NCI-H2171 (cell line): ENCODE measurements around the gene CRABP2.
A peak's percentile ranks its signal among the peaks of the same experiment; 100 is the strongest.

ENCODE experiments used
- DNase-seq: peaks from one replicate; lab custom pipeline; 2025; lab: John Stamatoyannopoulos, UW

The CRABP2 gene

DNA sequence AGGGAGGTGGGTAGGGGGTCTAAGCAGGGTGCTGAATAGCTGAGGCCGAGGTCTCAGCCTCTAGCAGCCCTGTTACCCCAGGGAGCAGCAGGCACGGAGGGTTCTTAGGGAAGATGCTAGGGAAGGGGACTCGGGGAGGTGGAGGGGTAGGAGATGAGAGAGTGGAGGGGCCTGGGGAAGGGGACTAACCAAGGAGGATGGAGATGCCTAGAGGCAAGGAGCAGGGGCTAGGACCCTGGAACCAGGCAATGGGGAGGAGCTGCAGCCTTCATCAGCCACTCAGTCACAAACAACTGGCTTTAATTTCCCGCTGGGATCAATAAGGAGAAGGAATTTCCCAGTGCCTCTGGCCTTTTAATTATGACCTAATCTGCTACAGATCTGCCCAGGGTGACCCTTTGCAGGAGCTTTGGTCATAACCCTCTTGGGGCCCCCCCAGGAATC is 2.9 kb upstream of the CRABP2 start:
- DNase-seq, result no peak

DNA sequence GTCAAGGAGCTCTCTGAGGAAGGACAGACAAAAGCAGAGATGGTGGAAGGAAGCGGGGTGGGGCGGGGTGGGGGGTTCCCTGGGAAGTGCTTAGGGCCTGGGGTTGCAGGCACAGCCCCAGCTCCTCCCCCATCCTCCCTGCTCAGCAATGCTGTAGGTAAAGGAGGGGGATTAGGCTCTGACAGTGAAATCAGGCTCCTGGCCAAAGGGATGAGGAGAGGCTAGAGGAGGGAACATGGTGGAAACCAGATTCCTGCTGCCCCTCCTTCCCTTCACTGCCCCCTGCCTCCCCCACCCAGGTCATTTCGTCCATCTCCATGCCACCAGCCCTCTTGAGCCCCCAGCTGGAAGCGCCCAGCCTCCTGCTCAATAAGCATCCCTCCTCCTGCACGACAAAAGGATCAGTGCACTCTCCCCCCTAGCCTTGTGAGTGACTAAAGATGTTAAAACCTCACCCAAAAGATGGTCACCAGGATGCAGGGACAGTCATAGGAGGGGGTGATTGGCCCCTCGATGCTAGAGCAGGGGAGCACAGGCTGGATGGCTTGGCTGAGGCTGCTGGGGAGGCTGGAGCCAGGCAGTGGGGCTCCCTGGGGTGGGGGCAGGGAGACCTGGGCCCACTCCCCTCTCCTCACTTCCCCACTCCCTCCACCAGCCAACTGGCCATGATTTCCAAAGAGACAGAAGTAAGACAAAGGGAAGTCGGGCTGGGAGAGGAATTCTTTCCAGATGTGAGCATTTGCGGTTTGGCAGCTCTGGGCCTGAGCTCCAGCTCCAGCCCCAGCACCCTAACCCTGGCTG is 2.2 kb upstream of the CRABP2 start:
- no peak for DNase-seq

DNA sequence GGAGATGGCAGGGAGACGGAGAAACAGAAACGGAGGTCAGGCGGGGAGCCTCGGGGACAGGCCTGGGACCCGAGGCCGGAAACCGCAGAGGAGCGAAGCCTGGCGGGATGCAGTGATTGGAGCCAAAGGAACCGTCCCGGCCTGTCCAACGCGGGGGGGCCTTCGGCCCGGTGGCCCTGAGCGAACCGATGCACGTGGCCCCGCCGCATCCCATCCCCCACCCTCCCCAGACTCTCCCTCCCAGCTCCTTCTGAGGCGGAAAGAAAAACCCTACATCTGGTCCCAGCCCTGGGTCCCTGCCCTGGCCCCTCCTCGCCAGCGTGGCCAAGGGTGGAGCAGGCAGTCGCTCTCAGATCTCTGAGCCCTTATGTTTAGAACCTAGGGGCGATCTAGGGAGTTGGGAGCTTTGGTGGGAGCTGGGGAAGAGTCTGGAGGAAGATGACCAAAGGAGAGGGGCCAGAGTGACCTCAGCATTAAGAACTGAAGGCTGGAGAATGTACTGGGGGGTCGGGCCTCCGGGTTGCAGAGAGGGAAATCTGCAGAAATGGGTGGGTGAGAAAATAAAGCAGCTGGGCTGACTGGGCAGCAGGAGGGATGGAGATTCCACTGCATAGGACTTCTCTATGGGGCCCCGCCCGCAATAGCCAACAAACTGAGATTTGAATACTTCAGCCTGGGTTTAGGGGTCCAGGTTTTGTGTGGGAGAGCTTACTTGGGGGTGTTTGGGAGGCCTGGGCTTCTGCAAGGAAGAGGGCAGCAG is 1.5 kb upstream of the CRABP2 start:
- peak; percentile 38 for DNase-seq

DNA sequence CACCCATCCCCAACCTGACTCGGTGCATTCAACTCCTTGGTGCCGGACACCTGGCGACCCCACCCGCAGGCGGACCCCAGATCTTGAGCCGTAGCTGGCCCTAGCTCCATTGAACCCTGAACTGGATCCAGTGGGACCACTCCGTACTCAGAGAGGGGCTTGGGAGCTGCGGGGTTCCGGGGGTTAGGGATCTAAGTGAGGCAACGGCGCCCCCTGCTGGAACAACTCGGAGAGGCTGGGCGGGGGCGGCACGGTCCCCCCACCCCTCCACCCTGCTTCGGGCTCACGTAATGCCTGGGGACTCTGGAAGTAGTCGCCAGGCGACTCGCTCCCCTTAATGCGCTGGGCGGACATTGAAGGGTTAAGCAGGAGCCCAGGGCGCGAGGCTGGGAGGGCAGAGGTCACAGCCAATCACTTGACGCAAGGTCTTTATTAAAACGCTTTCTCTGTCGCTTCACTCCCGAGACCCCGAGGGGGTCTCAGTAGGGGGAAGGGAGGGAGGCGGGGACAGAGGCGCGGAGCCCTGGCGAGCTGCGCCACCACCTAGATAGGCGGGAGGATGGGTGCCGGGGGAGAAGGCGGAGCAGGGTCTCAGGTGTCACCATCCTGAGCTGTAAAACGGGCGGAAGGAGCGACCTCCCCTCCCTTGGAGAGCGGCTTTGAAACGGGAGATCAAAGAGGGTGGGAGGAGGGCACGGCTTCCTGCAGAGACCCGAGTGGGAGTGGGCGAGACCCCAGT is 704 bp upstream of the CRABP2 start:
- DNase-seq, result peak; percentile 80

DNA sequence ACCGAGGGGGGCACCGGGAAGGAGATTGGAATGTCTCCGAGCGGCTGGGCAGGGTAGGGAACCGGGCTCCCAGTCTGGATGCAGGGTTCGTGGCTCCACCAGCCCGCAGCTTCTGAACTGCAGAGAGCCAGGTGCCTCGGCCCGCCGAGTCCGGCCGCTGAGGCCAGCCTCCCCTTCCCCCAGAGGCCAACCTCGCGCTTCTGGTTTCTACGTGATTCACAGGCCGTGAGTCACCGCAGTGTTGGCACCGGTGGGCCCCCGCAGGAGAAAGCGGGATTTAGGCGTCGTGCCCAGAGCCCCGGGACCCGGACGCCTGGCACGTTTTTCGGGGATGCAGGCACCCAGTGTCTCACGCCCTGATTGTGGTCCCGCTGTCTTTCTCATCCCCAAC is 458 bp downstream of the CRABP2 start:
- DNase-seq, result no peak

DNA sequence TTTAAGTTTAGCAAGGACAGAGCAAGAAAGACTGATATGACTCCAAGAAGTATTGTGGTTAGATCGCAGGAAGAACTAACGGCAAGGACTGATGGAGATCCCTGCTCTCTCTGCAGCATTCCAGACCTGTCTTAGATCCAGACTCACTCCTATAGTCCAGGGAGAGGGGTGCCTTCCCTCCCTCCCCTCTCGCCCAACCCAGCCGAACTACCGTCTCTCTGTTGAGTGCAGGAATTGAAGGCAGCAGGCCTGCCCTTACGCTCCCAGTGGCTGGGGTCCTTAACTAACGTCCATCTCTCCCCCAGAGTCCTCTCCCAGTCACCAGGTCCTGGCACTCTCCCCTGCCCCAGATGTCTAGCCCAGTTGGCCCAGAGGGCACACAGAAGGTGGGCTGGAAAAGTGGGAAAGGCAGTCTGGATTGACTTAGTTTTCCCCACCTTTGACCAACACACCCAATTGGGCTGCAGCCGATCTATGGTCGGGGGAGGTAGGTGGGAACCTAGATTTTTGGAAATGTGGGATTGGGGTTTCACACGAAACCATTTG is 1.1 kb downstream of the CRABP2 start:
- DNase-seq, result no peak

DNA sequence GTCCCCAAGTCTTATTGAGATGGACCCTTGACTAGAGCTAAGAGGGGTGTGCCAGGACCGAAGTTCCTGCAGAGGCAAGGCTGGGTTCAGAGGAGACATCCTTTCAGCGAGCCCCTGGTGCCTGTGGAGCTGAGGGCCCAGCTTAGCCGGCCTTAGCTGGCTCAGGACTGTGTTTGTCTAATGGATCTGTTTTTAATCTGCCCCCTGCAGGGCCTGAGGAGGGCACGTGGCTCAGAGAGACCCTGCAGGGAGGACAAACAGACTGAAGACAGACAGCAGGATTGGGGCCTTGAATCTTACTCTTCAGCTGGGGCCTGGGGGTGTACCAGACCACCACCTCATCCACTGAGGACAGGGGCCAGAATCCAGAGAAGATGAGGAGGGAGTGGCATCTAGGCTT is 1.6 kb downstream of the CRABP2 start:
- DNase-seq, result no peak

DNA sequence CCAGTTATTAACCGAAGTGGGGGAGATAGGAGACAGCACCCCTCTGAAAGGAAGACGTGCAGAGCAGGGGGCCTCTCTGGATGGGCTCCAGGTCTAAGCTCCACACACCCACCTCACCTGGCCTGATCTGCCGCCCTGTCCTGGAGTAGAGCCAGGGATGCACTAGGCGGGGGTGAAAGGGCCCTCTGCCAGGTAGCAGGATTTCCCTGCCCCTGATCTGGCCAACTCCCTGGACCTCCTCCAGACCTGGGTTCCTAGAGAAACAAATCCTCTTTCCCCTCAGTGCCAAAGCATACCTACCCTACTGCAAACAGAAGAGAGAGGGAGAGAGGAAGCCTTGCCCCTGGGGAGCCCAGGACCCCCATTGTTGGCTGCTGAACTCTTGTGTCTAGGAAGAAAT is 2.0 kb downstream of the CRABP2 start:
- no peak for DNase-seq

DNA sequence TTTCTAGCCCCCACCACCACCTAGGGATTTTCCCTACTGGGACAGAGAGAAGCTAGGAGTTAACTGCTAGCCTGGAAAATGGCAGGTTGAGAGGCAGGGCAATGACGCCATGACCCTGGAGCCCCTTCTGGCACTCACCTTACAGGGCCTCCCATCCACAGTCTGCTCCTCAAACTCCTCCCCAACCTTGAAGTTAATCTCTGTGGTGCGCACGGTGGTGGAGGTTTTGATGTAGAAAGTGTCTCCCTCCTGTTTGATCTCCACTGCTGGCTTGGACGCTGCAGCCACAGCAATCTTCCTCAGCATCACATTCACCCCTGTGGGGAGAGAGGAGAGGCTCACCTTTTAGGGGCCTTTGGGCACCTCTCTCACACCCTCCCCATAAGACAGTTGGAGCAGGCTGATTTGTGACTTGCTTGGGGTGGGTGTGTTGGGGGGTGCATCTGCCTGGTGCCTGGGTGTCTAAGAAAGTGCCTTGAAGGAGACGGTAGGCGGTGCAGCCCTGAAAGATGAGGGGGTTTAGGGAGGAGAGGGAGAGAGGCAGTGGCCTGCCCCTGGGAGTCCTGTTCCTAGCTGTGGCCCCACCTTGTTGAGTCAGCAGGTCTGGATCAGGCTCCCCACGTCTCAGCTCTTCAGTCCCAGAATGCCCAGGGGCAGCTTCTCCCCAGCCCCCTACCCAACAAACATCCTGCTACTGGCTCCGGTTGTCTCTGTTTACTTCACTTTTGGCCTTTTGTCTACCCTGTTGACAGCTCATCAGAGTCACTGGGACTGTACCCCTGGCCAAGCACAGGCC is 4.4 kb downstream of the CRABP2 start:
- no peak for DNase-seq

DNA sequence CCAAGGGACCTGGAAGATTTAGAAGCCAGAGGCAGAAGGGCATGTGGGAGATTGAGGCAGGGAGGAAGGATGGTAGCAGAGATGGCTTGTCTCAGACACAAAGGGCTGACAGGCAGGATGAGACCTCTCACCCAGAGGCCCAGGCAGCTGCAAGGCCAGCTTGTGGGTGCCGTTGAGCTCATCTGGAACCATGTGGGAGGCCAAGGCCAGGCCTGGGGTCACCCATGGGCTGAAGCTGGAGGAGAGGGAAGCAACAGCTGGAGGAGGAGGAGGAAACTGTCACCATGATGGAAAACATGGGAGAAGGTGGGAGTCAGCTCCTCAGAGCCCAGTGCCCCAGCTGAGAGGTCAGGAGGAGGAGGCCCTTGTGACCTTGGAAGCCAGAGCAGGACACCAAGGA is 6.4 kb downstream of the CRABP2 start:
- DNase-seq, result no peak

DNA sequence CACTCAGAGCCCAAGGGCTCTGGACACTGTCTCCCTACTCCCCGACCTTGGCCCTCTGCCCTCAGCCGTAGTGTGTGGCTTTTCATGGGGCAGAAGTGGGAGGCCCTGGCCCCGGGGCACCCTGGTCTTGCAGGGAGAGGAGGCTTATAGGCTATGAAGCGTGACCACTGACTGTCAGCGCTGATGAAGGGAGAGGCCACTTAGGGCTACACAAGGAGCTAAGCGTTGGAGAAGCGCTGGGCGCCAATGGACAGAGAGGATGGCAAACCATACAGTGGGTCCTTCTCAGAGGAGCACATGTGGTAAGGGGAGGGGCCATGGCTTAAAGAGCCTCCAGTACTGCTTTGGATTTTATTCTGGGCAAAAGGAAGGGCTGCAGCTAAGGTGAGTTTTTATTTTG is 7.9 kb downstream of the CRABP2 start:
- no peak for DNase-seq

DNA sequence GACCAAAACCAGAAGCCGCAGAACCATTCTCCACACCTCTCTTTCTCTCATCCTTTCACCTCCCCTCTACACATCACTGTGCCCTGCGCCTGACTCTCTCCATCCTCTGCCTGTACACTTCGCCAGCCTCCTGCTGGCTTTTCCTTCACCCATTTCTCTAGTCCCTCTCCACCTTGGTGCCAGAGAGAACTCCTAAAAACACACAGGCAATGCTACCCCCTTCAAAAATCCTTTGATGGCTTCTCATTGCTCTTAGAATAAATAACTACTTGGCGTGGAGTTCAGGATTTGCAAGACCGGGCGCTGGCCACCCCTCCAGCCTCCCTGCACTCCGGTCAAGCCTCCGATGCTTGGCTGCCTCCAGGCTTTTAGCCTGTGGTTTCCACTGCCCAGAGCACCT is 8.6 kb downstream of the CRABP2 start:
- no peak for DNase-seq

DNA sequence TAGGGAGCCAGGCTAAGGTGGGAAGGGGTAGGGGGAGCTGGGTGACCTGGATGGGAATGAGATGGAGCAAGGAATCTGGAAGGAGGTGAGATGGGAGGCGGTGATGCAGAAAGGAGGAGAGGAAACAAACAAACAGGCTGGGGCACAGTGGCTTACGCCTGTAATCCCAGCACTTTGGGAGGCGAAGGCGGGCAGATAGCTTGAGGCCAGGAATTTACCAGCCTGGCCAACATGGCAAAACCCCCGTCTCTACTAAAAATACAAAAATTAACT is 10.8 kb downstream of the CRABP2 start:
- no peak for DNase-seq

DNA sequence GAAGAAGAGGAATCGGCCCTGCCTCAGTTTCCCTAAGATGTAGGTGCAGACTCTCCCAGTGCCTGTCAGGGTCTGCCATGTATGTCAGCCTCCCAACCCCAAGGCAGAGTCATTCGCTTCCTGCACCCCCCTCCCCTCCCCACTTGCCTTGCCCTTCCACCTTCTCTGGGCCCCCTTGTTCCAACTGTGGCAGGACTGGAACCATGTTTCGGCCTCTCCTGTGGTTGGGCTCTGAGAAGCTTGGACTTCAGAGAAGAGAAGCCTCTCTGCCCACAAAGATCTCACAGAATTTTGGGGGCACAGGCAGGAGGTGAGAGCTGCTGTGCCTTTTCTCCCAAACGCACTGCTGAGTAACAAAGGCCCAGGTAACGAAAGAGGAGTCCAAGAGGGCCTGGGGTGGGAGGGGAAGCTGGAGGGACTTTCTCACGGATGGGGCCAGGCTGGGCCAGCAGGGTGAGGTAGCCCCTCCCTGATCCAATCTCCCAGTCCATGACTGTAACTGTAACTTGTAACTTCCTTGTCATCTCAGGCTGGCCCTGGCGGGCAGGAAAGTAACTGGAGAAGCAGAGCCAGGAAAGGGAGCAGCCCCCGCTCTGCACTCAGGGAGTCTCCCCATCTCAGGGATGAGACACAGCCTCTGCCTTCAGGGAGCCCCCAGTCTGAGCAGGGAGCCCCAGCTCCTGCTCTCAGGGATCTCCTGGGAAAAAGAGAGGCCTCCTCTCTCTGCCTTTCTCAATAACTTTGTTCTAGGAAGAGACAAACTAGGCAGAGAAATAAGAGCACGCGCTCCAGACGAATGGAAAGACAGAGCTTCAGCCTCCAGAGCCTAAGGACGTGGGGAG is 11.3 kb downstream of the CRABP2 start:
- DNase-seq, result no peak

DNA sequence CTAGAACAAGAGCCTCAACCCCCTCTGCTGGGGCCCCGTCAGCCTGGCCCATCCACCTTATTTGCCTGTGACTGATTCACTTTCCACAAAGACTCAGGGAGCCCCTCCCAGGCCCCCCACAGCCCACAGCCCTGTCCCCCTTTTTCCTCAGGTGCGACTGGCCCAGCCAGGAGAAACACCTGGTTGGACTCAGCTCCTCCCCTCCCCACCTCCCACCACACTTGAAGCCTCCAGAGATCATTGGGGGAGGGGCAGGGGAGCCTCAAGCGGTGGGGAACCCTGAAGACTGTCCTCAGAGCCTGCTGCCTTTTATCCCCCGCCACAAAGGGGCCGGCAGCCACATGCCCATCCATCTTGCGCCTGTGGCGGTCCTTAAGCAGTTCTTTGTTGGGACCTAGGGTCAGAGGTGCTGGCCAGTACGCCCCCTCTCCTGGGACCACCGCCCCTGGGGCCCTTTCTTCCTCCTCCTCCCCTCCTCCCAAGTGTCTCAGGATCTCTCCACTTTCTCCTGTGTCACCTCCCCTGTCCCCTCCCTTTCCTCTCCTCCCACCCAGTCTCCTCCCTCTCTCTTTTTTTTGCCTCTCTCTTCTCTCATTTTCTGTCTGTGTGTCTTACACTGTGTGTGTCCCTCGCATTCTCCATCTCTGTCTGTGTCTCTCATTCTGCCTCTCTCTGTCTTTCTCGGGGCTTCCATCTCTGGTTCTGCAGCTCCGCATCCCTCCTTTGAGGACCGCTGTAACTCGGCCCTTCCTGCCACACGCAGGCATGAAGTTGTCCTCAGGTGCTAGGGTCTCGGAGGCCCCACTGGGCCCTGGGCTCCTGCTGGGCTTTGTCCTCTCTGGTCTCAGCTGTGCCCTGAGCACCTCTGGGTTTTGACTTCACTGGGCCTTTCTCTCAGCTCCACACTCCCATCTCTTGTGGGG is 12.2 kb downstream of the CRABP2 start:
- DNase-seq, result peak; percentile 67

DNA sequence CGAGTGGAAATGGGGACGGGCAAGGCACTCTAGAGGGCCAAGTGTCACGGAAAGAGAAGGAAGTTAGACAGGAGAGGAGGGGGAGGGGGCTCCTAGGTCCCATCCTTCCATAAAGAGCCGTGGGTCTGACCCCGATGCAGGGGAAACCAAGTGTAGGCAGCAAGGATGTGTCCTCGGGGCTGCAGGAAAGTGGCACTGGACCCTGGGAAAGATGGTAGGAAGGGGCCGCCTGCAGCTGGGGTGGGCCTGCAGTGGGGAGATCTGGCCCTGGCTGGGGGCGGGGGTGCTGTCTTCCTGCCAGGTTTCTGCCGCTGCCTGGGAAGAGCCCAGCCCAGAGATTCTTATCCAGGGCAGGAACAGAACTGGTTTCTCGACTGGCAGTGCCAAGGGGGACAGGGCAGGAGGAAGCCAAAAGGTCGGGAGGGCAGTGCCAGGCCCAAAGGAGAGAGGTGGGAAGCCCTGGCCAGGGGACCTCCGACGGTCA is 12.9 kb downstream of the CRABP2 start:
- DNase-seq, result no peak

DNA sequence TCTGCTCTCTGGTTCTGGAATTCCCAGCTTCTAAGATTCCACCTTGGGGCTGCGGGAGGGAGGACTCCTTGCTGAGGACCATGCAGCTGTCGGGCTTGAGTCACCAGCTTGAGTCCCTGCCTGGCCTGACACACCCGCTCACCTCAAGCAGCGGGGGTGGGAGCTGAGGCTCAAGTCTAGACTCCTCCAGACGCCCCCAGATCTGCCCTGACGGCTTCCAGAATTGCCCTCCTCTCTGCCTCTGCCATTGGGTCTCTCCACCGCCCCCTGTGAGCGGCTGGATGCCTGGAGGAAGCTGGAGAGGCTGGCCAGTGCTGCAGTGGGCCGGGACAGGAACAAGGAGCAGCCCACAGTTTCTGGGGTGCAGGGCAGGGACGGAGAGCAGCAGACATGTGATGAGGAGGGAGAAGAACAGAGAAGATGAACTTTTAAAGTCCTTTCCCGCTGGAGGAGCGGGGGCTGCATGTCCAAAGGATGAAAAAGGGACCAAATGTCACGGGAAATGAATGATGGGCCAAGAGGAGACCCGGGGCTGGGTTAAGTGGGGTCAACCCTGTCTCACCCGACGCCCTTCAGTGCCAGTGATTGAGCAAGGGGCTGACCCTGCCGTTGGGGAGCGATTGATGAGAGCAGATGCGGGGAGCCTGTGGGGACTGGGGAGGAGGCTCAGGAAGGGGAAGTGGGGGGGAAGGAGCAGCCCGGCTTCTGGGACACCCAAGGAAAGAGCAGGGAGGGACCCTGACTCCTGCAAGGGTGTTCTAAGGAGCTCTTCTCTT is 13.5 kb downstream of the CRABP2 start:
- DNase-seq, result no peak

DNA sequence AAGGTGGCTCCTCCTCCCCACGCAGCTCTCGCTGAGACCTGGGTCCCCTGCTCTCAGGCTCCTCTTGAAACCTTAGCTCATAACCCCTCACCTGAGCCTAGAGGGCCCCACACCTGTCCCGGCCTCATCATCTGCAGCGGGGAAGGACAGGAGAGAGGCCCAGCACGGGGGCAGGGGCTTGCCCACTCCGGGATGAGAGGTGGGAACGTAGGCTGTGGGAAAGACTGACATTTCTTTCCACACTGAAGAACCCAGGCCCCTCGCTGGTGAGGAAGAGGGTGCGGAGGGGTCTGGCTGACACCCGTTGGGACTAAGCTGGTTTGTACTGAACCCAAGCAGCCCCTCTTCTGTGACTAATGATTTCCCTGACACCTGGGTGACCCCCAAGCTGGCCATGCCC is 14.2 kb downstream of the CRABP2 start:
- no peak for DNase-seq

DNA sequence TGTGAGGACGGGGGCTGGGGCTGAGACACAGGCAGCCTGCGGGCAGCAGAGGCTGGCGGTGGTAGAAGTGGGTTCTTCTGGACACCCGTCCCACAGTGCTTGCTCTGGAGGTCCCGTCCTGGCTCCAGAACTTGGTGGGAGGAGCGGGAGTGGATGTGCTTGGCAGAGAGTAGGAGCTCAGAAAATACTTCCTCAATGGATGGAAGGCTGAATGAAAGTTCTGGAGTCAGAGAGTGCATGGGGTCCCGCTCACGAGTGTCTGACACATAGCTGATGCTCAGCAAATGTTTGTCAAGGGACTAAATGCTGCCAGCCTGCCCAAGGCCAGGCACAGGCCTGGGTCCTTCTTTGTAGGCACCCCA is 14.7 kb downstream of the CRABP2 start:
- DNase-seq, result no peak
